Effector memory CD4-positive, alpha-beta T cell (primary cell): ENCODE data around the gene PRAC1.

Experiments used
- DNase-seq, 3 donors: peaks; one replicate each; pipeline ENCODE4 v3.0.0-alpha.2; 2020
- H3K27ac ChIP-seq: 2 replicates; pipeline ENCODE4 v1.7.0; 2013; ENCODE audit warnings: mild to moderate bottlenecking, low read length, moderate library complexity; ENCODE audit not compliant: insufficient read depth, poor library complexity, severe bottlenecking
- H3K27me3 ChIP-seq: replicated peaks from 2 replicates; pipeline ENCODE4 v1.7.0; 2013; ENCODE audit warnings: mild to moderate bottlenecking, low read length; ENCODE audit not compliant: insufficient read depth, control insufficient read depth, poor library complexity, severe bottlenecking
- H3K36me3 ChIP-seq: 2 replicates; pipeline ENCODE4 v1.7.0; 2013; ENCODE audit warnings: mild to moderate bottlenecking, low read length, moderate library complexity; ENCODE audit not compliant: control insufficient read depth, insufficient read depth
- H3K4me1 ChIP-seq: 2 replicates; pipeline ENCODE4 v1.7.0; 2013; ENCODE audit warnings: low read length, mild to moderate bottlenecking; ENCODE audit not compliant: control insufficient read depth, insufficient read depth, poor library complexity, severe bottlenecking
- H3K4me3 ChIP-seq: 2 replicates; pipeline ENCODE4 v1.7.0; 2013; ENCODE audit warnings: low read length, low read depth, mild to moderate bottlenecking; ENCODE audit not compliant: insufficient read depth, poor library complexity, severe bottlenecking
- H3K9me3 ChIP-seq: 2 replicates; pipeline ENCODE4 v1.7.0; 2013; ENCODE audit warnings: mild to moderate bottlenecking, low read length, moderate library complexity; ENCODE audit not compliant: control insufficient read depth
- total RNA-seq, 3 donors: gene quantifications; one replicate each; lab custom pipeline; 2026; lab: John Stamatoyannopoulos, UW

The PRAC1 gene
- 0 reads per million in 3 donors for total RNA-seq

DNA sequence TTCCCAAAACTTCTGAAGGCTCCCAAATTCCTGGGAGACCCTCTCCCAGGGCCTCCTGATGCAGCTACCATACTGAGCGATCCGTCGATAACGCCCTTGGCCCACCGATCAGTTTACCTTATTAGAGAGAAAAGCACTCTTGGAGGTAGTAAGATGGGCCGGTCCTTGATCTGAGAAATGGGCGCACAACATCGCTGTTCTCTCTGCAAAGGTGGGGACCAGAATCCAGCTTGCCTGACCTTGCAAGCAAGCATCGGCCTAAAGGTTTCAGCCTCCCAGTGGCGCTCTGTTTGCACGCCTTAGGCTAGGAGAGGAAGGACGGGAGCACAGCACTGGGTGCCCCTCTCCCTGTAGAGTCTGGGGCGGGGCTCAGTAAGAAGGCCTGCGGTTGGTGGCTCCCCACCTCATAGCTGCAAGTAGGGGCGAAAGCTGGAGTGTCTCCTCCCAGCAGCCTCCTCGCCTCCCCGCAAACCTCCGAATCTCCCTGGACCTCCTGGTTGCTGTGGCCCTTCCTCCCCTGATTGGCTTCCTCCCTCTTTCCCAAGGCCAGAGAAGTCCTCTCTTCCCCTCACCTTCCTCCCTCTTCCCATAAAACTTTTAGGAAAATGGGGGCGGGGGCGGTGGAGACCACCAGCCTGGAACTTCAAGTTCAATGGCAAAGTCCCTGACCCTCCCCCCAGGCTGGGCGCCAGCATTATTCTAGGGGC, at the start of gene PRAC1:
Gene PRAC1 (minus strand): TSS at position 318 of the 707 bp plus-strand sequence. CDS start 126 bp downstream, at position 192.
- Histone ChIP-seq H3K4me1 (peaks cover 41% of the 10 kb centered on the region), H3K36me3 (no peaks in the 10 kb centered on the region), H3K27me3 (peaks cover 92% of the 10 kb centered on the region), H3K4me3 (no peak within 1 kb of the TSS), H3K27ac (no peak within 1 kb of the TSS), H3K9me3 (no peaks in the 10 kb centered on the region)
- no peak for DNase-seq

DNA sequence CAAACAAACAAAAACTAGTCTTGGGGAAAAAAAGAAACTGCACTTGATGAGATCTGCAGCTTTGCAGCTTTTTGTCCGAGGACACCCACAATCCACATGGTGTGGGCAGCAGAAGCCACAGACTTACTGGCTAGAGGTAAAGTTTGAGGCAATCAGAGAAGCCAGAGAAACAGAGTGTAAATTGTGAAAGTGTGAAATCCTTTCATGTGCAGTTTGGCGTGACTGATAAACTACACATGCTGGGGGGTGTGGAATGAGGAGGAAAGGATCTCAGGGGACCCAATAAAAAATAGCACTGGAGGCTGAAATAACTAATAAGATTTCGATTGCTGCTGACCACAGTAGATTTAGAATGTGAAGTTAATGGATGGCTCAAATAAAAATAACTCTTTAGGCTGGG, 48.6 kb upstream of the PRAC1 start:
- peaks cover 2% of the 10 kb centered on the region for H3K27me3 ChIP-seq
- DNase-seq: no peak
- H3K4me3 ChIP-seq: no peak overlapping the region
- no peaks in the 10 kb centered on the region for H3K36me3 ChIP-seq
- no peaks in the 10 kb centered on the region for H3K4me1 ChIP-seq
- H3K9me3 ChIP-seq: no peaks in the 10 kb centered on the region
- H3K27ac ChIP-seq: no peak overlapping the region

DNA sequence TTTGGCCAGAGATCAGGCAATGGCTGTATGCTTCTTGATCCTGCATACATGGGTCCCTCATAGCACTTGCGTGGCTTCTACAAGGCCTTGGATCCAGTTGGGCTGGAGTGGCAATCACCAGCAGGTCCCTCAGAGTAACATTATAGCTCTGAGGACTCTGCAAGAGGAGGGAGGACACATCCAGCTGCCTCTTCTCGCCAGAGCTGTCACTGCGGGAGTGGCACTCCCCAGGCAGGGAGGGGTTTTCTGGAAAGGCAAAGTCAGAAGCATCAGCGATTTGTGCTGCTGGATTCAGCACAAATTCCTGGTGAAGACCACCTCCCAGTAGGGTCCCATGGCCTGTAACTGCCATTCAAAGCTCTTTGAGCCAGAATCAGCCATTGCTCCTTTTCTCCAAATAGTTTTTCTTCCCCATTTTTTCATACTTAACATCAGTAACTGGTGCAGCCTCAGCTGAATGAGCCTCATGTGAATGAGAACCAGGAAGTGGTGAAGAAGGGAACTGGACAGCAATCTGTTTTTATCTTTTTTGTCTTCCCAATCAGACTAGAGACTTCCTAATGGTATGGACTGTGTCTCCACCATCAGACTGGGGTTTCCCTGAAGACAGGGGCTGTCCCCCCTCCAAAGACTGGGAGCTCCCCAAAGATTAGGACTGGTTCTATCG, 46.8 kb upstream of the PRAC1 start:
- no peaks in the 10 kb centered on the region for H3K9me3 ChIP-seq
- H3K4me1 ChIP-seq: no peaks in the 10 kb centered on the region
- no peak overlapping the region for H3K4me3 ChIP-seq
- H3K36me3 ChIP-seq: no peaks in the 10 kb centered on the region
- H3K27me3 ChIP-seq: peaks cover 2% of the 10 kb centered on the region
- no peak overlapping the region for H3K27ac ChIP-seq
- DNase-seq: no peak

DNA sequence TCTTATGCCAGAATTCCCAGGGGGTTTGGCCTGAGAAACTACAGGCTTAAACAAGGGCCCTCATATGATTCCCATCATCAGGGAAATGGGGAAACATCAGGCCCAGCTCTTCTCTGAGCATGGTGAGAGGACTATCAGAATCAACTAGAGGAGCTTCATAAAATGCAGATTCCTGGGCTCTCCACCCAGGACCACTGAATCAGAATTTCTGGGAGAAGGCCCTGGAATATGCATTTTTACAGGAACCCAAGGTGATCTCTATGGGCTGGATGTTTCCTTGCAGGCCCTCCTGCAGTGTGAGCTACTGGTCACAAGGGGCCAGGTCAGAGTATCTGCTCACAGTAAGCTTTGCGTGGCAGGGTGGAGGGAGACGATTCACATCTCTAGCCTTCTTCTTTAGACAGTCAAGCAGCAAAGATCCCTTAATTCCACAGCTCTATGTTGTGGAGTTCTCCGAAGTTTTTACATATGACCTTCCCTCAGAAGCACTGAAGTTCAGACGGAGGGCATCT, 45.0 kb upstream of the PRAC1 start:
- Histone ChIP-seq H3K27me3 (peaks cover 2% of the 10 kb centered on the region), H3K4me3 (no peak overlapping the region), H3K9me3 (no peaks in the 10 kb centered on the region), H3K27ac (no peak overlapping the region), H3K36me3 (no peaks in the 10 kb centered on the region), H3K4me1 (no peaks in the 10 kb centered on the region)
- DNase-seq: no peak

DNA sequence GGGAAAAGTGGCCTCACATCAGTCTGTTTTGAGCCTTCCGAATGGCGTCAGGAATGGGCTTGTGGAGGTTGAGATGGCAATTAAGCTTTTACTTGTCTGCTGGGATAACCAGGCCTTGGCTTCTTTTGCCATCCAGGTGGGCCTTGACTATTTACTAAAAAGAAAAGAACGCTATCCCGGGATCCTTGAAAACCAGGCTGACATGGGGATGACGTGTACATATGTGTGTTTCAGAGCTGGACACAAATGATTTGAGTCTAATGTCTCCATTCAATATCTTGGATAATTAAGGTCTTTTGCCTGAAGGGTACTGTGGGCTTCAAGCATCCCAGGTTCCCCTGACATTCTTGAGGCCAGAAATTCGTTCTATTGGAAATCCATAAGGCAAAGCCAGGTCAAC, 38.8 kb upstream of the PRAC1 start:
- Histone ChIP-seq H3K27me3 (peaks cover 7% of the 10 kb centered on the region), H3K4me1 (no peaks in the 10 kb centered on the region), H3K27ac (no peak overlapping the region), H3K4me3 (no peak overlapping the region), H3K9me3 (no peaks in the 10 kb centered on the region), H3K36me3 (no peaks in the 10 kb centered on the region)
- DNase-seq: no peak

DNA sequence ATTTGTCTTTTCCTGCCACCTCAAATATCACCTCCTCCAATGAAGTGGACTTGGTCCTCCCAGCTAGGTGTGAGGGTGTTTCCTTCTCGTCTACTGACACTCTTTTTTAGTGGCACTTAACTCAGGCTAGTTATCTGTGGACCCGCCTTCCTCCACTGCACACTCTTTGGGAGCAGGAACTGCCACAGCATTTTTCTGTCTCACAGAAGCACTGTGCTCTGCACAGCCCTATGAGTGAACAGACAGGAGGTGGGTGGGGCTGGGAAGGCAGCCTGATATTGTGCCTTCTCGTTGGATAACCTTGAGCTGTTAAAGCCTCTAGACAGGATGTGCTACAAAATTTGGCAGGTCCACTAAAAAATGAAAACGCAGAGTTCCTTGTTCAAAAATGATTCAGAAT, 38.1 kb upstream of the PRAC1 start:
- H3K4me3 ChIP-seq: no peak overlapping the region

DNA sequence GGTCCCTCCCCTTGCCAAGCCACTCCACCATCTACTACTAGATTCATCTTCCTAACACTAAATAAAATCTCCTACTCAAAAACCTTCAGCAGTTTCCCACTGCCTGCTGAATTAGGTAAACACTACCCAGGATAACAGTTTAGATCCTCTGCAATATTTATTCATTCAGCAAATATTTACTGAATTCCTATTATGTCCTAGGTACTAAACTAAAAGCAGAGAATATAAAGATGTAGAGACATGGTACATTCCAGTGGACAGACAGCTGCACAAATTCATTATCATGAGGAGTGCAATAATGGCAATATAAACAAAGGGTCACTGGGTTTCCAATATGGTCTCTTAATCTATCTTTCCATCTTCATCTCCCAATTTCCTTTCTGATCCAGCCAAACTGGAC, 37.0 kb upstream of the PRAC1 start:
- no peaks in the 10 kb centered on the region for H3K9me3 ChIP-seq
- H3K27me3 ChIP-seq: peaks cover 22% of the 10 kb centered on the region
- no peak overlapping the region for H3K4me3 ChIP-seq
- H3K4me1 ChIP-seq: peaks cover 7% of the 10 kb centered on the region
- DNase-seq: no peak
- no peak overlapping the region for H3K27ac ChIP-seq
- no peaks in the 10 kb centered on the region for H3K36me3 ChIP-seq

More for the DNA sequence above, 38.1 kb upstream of the PRAC1 start:
- Histone ChIP-seq H3K4me1 (no peaks in the 10 kb centered on the region), H3K27ac (no peak overlapping the region), H3K9me3 (no peaks in the 10 kb centered on the region), H3K27me3 (peaks cover 10% of the 10 kb centered on the region), H3K36me3 (no peaks in the 10 kb centered on the region)
- DNase-seq: no peak

DNA sequence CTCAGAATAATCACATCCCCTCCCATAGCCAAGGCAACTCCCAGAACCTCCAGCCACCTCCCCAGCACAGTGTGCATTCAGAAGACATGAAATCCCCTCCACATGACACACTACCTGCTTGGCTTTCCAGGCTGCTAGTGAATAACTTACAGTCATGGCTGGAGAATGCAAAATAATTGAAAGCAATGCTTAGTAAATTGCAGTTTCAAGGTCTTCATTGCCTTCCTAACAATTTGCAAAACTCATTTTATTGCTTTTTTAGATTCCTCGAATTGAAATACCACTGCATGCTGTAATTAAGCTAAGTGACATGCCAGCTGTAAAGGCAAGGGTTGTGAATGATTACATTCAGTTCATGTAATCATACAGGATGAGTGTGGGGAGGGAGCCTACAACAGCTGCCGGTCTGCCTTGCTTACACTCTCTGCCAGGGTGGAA, 35.2 kb upstream of the PRAC1 start:
- DNase-seq: no peak
- Histone ChIP-seq H3K27ac (no peak overlapping the region), H3K27me3 (peaks cover 39% of the 10 kb centered on the region), H3K9me3 (no peaks in the 10 kb centered on the region), H3K36me3 (no peaks in the 10 kb centered on the region), H3K4me3 (no peak overlapping the region), H3K4me1 (peaks cover 12% of the 10 kb centered on the region)

DNA sequence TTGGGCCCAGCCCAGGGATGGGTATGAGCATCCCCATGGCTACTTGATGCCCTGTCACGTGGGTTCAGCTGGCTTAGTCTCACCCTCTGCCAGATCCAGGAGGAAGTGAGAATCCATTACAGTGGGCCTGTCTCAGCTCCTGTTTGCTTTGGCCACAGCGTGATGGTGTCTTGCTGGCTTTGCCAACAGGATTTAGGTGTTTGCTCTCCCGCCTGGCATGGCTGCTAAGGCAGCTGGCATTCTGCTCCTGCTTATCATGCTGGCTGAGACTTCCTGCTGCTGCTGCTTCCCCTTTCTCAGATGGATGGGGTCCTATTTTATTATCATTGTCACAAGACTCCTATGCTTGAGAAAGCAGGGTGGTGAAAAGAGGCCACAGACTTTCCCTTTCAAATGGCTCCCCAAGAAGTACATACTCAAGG, 34.5 kb upstream of the PRAC1 start:
- Histone ChIP-seq H3K27me3 (peaks cover 46% of the 10 kb centered on the region), H3K9me3 (no peaks in the 10 kb centered on the region), H3K4me1 (peaks cover 12% of the 10 kb centered on the region), H3K4me3 (no peak overlapping the region), H3K27ac (no peak overlapping the region), H3K36me3 (no peaks in the 10 kb centered on the region)
- DNase-seq: no peak

DNA sequence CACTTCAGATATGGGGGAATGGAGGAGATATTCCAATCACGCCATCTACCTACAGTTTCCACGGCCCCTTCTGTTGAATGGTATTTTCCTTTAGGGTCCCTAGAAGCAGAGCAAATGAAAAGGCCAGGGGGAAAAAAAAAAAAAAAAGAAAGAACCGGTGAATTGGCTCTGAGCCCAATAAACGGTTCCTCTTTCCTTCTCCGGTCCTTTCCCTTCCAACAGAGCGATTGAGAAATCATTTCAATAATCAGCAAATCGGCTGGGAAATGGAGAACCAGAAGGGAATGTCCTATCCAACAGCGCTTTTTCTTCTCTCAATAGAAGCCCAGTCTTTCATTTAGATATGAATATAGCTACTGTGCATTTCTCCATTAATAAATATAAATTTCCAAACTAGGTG, 33.0 kb upstream of the PRAC1 start:
- Histone ChIP-seq H3K4me3 (no peak overlapping the region), H3K27ac (no peak overlapping the region), H3K9me3 (no peaks in the 10 kb centered on the region), H3K36me3 (no peaks in the 10 kb centered on the region), H3K4me1 (peaks cover 12% of the 10 kb centered on the region), H3K27me3 (peaks cover 58% of the 10 kb centered on the region)
- no peak for DNase-seq
